Neural progenitor cell (in vitro differentiated cells): ENCODE data around the gene LGALS4. TPM values are rescaled to one million over a fixed set of nuclear protein-coding genes. Genes with fewer than 3 reads are reported as not detected.
"Not testable (repeated sequence)": the region's sequence is repeated elsewhere in the genome, so short reads cannot be mapped to it uniquely, and the experiment has no call there.

Source experiments
- DNase-seq: peaks from one replicate; pipeline ENCODE4 v3.0.0-alpha.2; 2016; ENCODE audit warnings: low spot score
- H2AFZ ChIP-seq: fragments of 200-600 bp; sonication (generic); replicated peaks from 2 replicates; pipeline ENCODE4 v1.6.1; 2016; ENCODE audit warnings: antibody characterized with exemption
- H3F3A ChIP-seq: fragments of 200-600 bp; sonication (generic); 2 replicates; pipeline ENCODE4 v1.6.1; 2016; ENCODE audit warnings: antibody characterized with exemption, low read depth
- H3K27ac ChIP-seq: fragments of 200-600 bp; sonication (generic); 2 replicates; pipeline ENCODE4 v1.5.1; 2016; ENCODE audit warnings: mild to moderate bottlenecking
- H3K27me3 ChIP-seq: fragments of 200-600 bp; sonication (generic); 2 replicates; pipeline ENCODE4 v1.6.1; 2016; ENCODE audit warnings: mild to moderate bottlenecking, moderate library complexity
- H3K36me3 ChIP-seq: fragments of 200-600 bp; sonication (generic); 2 replicates; pipeline ENCODE4 v1.5.1; 2016
- H3K4me1 ChIP-seq: fragments of 200-600 bp; sonication (generic); 2 replicates; pipeline ENCODE4 v1.6.1; 2016; ENCODE audit warnings: mixed run types
- H3K4me2 ChIP-seq: fragments of 200-600 bp; sonication (generic); 2 replicates; pipeline ENCODE4 v1.6.1; 2016
- H3K4me3 ChIP-seq: fragments of 200-600 bp; sonication (generic); 2 replicates; pipeline ENCODE4 v1.5.1; 2016
- H3K79me2 ChIP-seq: fragments of 200-600 bp; sonication (generic); 2 replicates; pipeline ENCODE4 v1.6.1; 2016; ENCODE audit warnings: low read depth
- H3K9ac ChIP-seq: fragments of 200-600 bp; sonication (generic); 2 replicates; pipeline ENCODE4 v1.6.1; 2016
- H3K9me3 ChIP-seq: fragments of 200-600 bp; sonication (generic); 2 replicates; pipeline ENCODE4 v1.5.1; 2016; ENCODE audit warnings: low read depth
- H4K20me1 ChIP-seq: fragments of 200-600 bp; sonication (generic); 2 replicates; pipeline ENCODE4 v1.6.1; 2016; ENCODE audit warnings: low read depth
- H3K27ac Mint-ChIP-seq: 3 replicates; pipeline ENCODE4 v1.8.0; 2021; ENCODE audit warnings: mixed read lengths
- H3K27me3 Mint-ChIP-seq: 2 replicates; pipeline ENCODE4 v1.8.0; 2022; ENCODE audit warnings: low read depth, mild to moderate bottlenecking, inconsistent platforms, moderate library complexity, mixed read lengths; ENCODE audit not compliant: insufficient read depth
- H3K36me3 Mint-ChIP-seq: 3 replicates; pipeline ENCODE4 v1.8.0; 2021; ENCODE audit warnings: mixed read lengths
- H3K4me1 Mint-ChIP-seq: 3 replicates; pipeline ENCODE4 v1.8.0; 2021; ENCODE audit warnings: mixed read lengths
- H3K4me3 Mint-ChIP-seq: 3 replicates; pipeline ENCODE4 v1.8.0; 2021; ENCODE audit warnings: mild to moderate bottlenecking, moderate library complexity, mixed read lengths
- H3K9me3 Mint-ChIP-seq: 3 replicates; pipeline ENCODE4 v1.8.0; 2020; ENCODE audit warnings: mixed read lengths
- CTCF ChIP-seq: fragments of 200-600 bp; sonication (generic); IDR thresholded peaks from 2 replicates; pipeline ENCODE4 v1.5.1; 2017; ENCODE audit warnings: antibody characterized with exemption, mild to moderate bottlenecking
- EZH2 ChIP-seq: fragments of 200-600 bp; sonication (generic); IDR thresholded peaks from 2 replicates; pipeline ENCODE4 v1.6.1; 2017; ENCODE audit warnings: antibody characterized with exemption, mild to moderate bottlenecking, moderate library complexity
- EZH2phosphoT487 ChIP-seq: fragments of 200-600 bp; sonication (generic); IDR thresholded peaks from 2 replicates; pipeline ENCODE4 v1.6.1; 2017; ENCODE audit warnings: antibody characterized with exemption
- total RNA-seq: library from RNA; depleted of rRNA; stranded (reverse); fragments of >200 nt; gene quantifications from 2 replicates; pipeline ENCODE4 v1.2.3, GENCODE V29; 2015; ENCODE audit warnings: low replicate concordance

The LGALS4 gene
- total RNA-seq, 1 donor from 2014 or later, result not detected

- no peaks in the 10 kb centered on the region for H4K20me1 ChIP-seq
- no peak overlapping the region for H2AFZ ChIP-seq
- no peak overlapping the region for H3K9ac ChIP-seq
- peaks cover 3% of the 10 kb centered on the region for H3K4me1 Mint-ChIP-seq
- peaks cover 4% of the 10 kb centered on the region for H3K27me3 Mint-ChIP-seq
- H3K27ac Mint-ChIP-seq, result no peak overlapping the region
- no peaks in the 10 kb centered on the region for H3F3A ChIP-seq
- H3K27me3 ChIP-seq, result no peaks in the 10 kb centered on the region
- H3K4me1 ChIP-seq, result no peaks in the 10 kb centered on the region
- no peaks in the 10 kb centered on the region for H3K9me3 ChIP-seq
- H3K9me3 Mint-ChIP-seq, result no peaks in the 10 kb centered on the region
- no peaks in the 10 kb centered on the region for H3K79me2 ChIP-seq
- no peak overlapping the region for H3K4me3 Mint-ChIP-seq
- no peaks in the 10 kb centered on the region for H3K36me3 ChIP-seq
- no peak overlapping the region for H3K27ac ChIP-seq
- H3K36me3 Mint-ChIP-seq, result no peaks in the 10 kb centered on the region
- H3K4me2 ChIP-seq, result no peak overlapping the region
- TF ChIP-seq EZH2 (no peak), EZH2phosphoT487 (no peak), CTCF (no peak)
- DNase-seq, result no peak
- no peak overlapping the region for H3K4me3 ChIP-seq
Observed at GRCh38 chr19:38784224-38784623, 28.5 kb downstream of the LGALS4 start.

DNA sequence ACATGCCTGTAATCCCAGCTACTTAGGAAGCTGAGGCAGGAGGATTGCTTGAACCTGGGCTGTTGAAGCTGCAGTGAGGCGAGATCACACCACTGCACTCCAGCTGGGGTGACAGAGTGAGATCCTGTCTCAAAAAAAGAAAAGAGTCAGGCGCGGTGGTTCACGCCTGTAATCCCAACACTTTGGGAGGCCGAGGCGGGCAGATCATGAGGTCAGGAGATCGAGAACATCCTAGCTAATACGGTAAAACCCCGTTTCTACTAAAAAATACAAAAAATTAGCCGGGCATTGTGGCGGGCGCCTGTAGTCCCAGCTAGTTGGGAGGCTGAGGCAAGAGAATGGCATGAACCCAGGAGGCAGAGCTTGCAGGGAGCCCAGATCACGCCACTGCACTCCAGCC, 30.5 kb downstream of the LGALS4 start:
- H3K4me3 ChIP-seq, H3K9ac ChIP-seq, H3K4me2 ChIP-seq, H3F3A ChIP-seq, DNase-seq, H3K36me3 Mint-ChIP-seq, H3K36me3 ChIP-seq, H3K4me3 Mint-ChIP-seq, H3K9me3 ChIP-seq, H3K27me3 Mint-ChIP-seq, H3K27ac ChIP-seq, H3K79me2 ChIP-seq, H3K4me1 ChIP-seq, H3K27ac Mint-ChIP-seq, H4K20me1 ChIP-seq, H2AFZ ChIP-seq, H3K27me3 ChIP-seq, H3K9me3 Mint-ChIP-seq, H3K4me1 Mint-ChIP-seq: not testable (repeated sequence)

- Histone ChIP-seq H3K9me3 (no peaks in the 10 kb centered on the region), H3K79me2 (no peaks in the 10 kb centered on the region), H3K27ac (no peak overlapping the region), H2AFZ (no peak overlapping the region), H3K9ac (no peak overlapping the region), H3K4me1 (no peaks in the 10 kb centered on the region), H3K36me3 (no peaks in the 10 kb centered on the region), H3K27me3 (no peaks in the 10 kb centered on the region), H3K4me3 (no peak overlapping the region), H4K20me1 (no peaks in the 10 kb centered on the region), H3K4me2 (no peak overlapping the region), H3F3A (no peaks in the 10 kb centered on the region)
- Mint-ChIP-seq H3K27ac (no peak overlapping the region), H3K9me3 (no peaks in the 10 kb centered on the region), H3K4me3 (no peak overlapping the region), H3K36me3 (no peaks in the 10 kb centered on the region), H3K4me1 (no peaks in the 10 kb centered on the region), H3K27me3 (peaks cover 9% of the 10 kb centered on the region)
- TF ChIP-seq EZH2, result no peak
- TF ChIP-seq CTCF, result no peak
- no peak for TF ChIP-seq EZH2phosphoT487
- no peak for DNase-seq
Observed at GRCh38 chr19:38781058-38781457, 31.7 kb downstream of the LGALS4 start.

- DNase-seq, result no peak
- H3K9me3 Mint-ChIP-seq, result no peaks in the 10 kb centered on the region
- Histone ChIP-seq H4K20me1 (no peaks in the 10 kb centered on the region), H3K4me1 (no peaks in the 10 kb centered on the region), H3K27me3 (no peaks in the 10 kb centered on the region), H3K4me3 (no peak overlapping the region), H3K27ac (no peak overlapping the region), H3K79me2 (no peaks in the 10 kb centered on the region), H3K9ac (no peak overlapping the region), H3K36me3 (no peaks in the 10 kb centered on the region), H3K9me3 (no peaks in the 10 kb centered on the region), H2AFZ (no peak overlapping the region), H3K4me2 (no peak overlapping the region), H3F3A (no peaks in the 10 kb centered on the region)
- no peaks in the 10 kb centered on the region for H3K4me1 Mint-ChIP-seq
- TF ChIP-seq EZH2 (no peak), EZH2phosphoT487 (no peak), CTCF (no peak)
- no peak overlapping the region for H3K27ac Mint-ChIP-seq
- H3K27me3 Mint-ChIP-seq, result peaks cover 7% of the 10 kb centered on the region
- no peaks in the 10 kb centered on the region for H3K36me3 Mint-ChIP-seq
- no peak overlapping the region for H3K4me3 Mint-ChIP-seq
Observed at GRCh38 chr19:38780443-38780842, 32.3 kb downstream of the LGALS4 start.
